NCI-H2196 (cell line): ENCODE data around the gene TTLL10.
"Not testable (repeated sequence)": the region's sequence is repeated elsewhere in the genome, so short reads cannot be mapped to it uniquely, and the experiment has no call there.

ENCODE experiments used
- DNase-seq: peaks from one replicate; lab custom pipeline; 2025; ENCODE audit not compliant: unreplicated experiment; lab: John Stamatoyannopoulos, UW

Gene TTLL10

DNA sequence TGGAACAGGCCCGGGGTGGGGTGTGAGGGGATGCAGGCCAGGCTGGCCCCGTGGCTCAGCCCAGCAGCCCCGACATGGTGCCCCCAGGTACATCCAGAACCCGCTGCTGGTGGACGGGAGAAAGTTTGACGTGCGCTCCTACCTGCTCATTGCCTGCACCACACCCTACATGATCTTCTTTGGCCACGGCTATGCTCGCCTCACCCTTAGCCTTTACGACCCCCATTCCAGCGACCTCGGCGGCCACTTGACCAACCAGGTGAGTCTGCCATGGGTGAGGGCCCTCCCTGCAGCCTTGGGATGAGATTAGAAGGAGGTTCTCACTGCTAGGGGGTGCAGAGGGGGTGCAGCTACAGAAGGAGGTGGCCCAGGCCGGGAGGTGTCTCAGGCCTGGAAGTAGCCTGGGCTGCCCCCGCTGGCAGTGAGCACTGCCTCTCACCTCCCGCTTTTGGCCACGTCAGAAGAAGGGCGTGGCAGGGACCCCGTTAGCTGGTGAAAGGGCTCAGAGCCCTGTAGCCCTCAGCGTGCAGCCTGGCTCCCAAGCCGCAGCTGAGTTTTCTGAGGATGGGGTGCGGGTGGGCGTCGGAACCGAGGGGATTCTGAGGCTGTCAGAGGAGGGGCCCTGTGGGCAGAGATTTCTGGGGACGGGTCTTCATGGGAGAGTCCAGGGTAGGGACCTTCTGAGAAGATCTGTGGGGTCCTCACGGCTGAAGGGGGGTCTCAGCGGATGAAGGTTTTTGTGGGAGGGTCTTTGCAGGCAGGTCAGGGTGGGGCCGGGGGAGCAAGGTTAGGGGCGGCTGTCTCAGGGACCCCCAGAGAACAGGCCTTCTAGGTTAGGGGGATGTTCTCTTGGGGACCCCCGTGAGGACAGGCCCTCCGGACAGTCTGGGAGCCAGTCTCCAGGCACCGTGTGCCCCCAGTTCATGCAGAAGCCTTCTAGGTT, 10.4 kb downstream of the TTLL10 start:
- DNase-seq, result no peak

DNA sequence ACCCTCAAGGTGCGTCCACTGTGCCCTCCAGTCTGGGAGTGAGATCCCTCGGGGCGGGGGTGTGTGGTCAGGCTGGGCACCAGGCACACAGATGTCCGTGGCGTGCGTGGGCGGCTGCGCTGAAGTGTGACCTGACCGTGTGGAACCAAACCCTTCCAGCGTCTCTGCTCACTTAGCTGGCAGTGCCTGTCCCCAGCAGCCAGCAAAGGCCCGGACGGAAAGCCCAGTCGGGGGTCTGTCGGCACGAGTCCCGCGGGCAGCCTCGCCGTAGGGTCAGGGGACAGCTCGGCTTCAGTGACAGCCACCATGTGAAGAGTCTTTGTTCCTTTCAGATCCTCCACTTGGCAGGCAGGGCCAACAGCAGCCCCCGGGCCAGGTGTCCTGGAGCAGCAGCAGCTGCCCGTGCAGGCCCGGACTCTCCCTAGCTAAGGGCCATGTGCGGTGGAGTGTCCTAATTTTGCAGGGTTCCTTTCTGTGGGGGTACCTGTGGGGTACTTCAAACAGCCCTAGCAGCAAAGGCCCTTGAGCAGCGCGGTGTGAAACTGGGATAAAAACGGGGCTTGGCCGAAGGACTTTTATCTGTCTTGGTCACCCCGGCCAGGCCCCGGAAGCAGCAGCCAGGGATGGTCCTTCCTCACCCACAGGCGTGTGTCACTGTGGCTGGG, 11.6 kb downstream of the TTLL10 start:
- DNase-seq, result no peak

DNA sequence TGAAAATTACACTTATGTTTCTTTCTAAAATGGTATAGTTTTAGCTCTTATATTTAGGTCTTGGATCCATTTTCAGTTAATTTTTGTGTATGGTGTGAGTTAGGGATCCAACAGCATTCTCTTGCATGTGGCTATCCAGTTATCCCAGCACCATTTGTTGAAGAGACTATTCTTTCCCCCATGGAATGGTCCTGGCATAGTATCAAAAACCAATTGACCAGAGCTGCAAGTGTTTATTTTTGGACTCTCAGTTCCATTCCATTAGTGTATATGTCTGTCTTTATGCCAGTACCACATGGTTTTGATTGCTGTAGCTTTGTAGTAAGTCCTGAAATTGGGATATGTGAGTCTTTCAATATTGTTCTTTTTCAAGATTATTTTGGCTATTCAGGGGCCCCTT, 14.3 kb downstream of the TTLL10 start:
- no peak for DNase-seq

DNA sequence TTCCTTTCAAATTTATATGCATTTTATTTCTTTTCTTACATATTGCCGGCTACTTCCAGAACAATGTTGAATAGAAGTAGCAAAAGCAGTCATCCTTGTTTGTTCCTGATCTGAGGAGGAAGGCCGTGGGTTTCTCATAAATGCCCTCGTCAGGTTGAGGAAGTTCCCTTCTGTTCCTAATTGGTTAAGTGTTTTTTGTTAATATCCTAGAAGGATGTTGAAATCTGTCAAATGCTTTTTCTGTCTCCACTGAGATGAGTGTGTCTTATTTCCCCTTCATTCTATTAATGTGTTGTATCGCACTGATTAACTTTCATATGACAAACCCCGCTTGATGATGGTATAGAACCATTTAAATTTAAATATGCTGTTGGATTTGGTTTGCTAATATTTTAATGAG, 15.4 kb downstream of the TTLL10 start:
- no peak for DNase-seq

DNA sequence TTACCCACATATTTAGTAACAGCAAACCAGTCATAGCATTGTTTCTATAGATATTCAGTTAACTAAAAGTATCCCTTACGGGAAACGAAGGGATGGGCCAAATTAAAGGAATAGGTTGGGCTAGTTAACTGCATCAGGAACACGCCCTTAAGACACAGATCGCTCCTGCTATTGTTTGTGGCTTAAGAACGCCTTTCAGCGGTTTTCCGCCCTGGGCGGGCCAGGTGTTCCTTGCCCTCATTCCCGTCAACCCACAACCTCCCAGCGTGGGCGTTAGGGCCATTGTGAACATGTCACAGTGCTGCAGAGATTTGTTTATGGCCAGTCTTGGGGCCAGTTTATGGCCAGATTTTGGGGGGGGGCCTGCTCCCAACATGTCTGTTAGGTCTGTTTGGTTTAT, 18.1 kb downstream of the TTLL10 start:
- no peak for DNase-seq

DNA sequence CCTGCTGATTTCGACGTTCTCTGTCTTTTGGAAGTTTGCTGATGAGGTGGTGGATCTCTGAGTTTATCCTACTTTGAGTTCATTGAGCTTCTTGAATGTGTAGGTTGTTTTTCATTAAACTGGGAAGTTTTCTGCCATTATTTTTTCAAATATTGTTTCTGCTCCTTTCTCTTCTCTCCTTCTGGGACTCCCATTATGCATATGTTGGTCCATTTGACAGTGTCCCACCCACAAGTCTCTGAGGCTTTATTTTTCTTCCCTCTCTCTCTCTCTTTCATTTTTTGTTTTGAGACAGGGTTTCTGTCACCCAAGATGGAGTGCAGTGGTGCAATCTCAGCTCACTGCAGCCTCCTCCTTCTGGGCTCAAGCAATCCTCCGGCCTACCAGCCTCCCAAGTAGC, 21.0 kb downstream of the TTLL10 start:
- no peak for DNase-seq

DNA sequence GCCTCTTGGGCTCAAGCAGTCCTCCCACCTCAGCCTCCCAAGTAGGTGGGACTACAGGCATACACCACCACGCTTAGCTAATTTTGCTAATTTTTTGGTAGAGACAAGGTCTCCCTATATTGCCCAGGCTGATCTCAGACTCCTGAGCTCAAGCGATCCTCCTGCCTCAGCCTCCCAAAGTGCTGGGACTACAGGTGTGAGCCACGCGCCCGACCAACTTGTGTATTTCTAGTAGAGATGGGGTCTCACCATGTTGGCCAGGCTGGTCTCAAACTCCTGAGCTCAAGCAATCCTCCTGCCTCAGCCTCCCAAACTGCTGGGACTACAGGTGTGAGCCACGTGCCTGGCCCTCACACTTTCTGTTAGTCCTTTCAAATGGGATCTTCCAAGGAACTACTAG, 22.0 kb downstream of the TTLL10 start:
- DNase-seq, result not testable (repeated sequence)

DNA sequence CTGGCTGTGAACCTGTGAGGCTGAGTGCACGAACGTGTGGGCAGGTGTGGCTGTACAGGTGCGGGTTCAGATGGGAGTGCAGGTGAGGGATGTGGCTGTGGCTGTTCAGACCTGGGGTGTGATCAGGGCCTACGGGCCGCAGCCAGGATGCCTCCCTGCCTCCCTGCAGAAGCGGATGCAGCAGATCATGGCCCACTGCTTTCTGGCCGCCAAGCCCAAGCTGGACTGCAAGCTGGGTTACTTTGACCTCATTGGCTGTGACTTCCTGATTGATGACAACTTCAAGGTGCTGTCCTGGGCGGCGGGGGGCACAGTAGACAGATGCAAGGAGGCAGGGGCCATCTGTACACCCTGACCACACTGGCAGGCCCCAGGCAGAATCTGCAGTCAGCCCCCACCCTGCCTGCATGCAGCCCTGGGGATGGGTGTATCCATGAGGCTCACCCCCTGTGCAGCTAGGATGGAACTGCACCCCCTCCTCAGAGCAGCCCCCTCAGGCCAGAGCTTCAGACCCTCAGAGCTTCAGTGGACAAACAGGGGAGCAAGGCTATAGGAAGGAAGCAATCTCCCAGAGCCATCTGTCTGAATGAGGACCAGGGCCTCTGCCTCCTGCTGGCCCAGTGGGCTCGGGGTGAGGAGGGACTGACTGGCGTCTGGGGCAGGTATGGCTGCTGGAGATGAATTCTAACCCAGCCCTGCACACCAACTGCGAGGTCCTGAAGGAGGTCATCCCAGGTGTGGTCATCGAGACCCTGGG, 22.9 kb downstream of the TTLL10 start:
- DNase-seq, result no peak

DNA sequence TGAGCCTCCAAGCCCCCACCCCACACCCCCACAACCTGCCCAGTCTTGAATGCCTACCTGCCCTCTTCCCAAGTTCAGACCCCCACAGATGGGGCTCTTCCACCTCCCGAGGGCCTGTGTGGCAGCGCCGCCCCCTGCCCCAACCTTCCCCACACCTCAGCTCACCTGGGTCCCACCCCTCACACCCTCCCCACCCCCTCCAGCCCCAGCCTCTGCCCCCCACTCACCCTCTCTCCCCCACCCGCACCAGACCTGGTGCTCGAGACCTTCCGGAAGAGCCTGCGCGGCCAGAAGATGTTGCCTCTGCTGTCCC, 23.5 kb downstream of the TTLL10 start:
- DNase-seq, result no peak

DNA sequence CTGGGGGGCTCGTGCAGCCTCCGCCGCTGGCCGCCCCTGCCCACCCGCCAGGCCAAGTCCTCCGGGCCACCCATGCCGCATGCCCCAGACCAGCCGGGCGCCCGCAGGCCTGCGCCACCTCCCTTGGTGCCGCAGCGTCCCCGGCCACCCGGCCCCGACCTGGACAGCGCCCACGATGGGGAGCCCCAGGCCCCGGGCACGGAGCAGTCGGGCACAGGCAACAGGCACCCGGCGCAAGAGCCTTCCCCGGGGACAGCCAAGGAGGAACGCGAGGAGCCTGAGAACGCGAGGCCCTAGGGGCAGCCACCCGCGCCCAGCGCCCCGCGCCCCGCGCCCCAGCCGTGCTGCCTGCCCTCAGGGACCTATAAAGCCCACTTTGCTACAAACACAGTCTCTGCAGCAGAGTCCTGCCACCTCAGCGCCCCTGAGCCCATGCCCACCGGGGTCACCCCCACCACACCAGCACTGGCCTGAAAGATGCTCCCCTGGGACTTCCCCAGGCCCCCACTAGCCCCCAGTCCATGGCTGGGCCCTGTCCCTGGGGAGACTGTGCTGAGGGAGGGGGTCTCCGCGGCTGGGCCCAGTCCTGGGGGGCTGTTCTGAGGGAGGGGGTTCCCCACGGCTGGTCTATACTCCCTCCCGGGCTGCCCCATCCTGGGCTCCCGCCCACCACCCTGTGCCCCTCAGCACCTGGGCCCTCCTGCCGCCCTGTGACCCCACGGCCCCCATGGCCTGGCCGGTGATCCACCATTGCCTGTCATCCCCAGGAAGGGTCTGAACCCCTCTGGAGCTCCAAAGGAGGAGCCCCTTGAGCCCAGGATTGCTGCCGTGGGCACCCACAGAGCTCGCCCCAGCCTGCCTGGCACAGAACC, 24.1 kb downstream of the TTLL10 start:
- DNase-seq, result no peak

DNA sequence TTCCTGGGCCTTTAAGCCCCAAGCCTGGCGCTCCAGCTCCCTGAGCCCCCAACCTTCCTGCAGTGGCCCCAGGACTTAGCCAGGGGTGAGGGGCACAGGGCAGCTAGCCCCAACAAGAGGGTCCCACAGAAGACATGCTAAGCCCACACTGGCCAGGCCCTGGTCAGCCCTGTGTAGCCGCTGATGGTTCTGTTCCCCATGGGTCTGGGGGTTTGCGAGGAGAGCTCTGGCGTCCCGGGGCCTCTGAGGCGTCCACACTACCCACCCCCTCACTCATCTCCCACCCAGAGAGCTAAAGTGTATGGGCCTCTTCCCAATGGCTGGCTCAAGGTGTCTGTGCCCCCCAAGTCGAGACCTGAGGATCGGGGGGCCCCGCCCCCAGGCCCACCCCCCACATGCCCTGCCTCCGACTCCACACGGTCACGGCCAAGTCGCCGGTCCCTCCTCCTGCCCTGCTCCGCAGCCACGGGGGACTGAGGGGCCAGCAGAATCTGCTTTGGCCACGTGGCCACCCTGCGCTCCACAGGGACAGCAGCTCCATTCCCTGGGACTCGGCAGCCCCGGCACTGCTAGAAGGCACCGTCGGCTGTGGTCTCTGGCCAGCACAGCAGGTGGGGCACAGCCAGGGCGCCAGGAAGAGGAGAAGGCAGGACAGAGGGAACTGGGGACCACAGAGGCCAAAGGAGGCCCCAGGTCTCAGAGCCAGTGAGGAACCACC, 24.9 kb downstream of the TTLL10 start:
- DNase-seq, result no peak

DNA sequence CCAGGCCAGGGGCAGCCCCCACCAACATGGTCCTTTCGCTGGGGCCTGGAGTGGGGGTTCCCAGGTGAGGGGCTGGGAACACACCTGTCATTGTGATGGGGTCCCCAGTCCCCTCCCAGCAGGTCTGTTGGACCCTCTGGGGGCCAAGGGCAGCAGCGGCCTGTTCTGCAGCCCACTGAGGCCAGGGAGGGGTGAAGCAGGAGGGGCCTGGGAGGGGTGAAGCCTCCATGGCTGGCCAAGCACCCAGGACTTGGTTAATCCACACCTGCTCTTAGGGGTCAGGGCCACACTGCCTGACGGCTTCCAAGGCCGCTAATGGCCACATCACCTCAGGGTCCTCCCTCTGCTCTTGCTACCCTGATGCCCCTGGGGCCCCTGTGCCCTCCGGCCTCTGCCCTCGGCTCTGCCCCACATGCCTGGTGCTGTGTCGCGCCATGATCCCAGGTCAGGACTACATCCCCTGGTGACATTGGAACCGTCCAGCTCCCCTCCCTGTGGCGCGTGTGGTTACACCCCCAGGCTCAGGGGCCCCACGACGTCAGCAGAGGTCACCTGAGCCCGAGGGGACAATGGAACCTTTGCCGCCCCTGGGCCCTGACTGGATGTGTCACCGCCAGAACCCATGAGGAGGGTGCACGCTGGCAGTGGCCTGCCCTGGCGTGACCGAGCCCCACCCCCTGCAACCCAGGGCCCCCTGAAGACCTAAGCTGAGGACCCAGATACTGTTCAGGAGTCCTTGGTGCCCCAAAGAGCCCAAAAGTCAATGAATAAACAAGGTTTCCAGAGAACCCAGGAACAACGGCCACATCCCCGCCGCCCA, 25.7 kb downstream of the TTLL10 start:
- DNase-seq, result no peak

DNA sequence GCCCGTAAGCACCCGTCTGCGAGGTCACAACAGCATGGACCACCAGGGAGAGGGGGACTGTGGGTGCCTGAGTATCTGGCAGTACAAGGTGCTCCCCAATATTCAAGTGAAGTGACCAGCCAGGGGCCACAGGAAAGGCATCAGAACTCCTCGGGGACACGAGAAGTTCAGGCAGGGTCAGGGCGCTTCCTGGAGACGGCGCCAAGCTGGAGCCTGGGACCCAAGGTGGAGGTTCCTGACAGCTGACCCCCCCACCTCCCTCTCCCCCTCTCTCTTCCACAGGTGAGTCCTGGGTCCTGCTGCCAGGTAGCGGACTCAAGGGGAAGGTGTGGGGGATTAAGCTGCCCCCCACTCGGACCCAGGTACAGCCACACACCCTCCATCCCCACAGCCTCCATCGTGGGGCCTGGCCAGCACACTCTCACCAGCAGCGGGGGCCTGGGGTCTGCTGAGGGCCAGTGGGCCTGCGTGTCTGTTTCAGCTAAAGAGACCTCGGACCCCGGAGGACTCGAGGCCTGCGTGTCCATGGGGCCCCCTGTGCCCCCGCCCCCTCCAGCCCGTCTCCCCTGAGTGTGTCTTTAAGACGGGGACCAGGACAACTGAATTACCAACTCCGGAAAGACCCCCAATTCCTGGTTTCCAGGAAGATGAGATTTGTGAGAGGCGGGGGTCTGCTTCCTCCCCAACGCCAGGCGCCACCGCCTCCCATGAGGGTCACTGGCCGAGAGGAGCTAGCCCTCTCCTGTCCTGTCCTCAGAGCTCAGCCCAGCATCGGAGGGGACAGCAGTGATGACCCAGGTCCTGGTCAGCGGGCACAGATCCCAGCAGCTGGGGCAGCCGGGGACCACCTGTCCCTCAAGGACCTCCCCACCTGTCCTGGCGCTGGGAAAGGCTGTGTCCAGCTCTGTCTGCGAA, 26.5 kb downstream of the TTLL10 start:
- DNase-seq, result no peak

DNA sequence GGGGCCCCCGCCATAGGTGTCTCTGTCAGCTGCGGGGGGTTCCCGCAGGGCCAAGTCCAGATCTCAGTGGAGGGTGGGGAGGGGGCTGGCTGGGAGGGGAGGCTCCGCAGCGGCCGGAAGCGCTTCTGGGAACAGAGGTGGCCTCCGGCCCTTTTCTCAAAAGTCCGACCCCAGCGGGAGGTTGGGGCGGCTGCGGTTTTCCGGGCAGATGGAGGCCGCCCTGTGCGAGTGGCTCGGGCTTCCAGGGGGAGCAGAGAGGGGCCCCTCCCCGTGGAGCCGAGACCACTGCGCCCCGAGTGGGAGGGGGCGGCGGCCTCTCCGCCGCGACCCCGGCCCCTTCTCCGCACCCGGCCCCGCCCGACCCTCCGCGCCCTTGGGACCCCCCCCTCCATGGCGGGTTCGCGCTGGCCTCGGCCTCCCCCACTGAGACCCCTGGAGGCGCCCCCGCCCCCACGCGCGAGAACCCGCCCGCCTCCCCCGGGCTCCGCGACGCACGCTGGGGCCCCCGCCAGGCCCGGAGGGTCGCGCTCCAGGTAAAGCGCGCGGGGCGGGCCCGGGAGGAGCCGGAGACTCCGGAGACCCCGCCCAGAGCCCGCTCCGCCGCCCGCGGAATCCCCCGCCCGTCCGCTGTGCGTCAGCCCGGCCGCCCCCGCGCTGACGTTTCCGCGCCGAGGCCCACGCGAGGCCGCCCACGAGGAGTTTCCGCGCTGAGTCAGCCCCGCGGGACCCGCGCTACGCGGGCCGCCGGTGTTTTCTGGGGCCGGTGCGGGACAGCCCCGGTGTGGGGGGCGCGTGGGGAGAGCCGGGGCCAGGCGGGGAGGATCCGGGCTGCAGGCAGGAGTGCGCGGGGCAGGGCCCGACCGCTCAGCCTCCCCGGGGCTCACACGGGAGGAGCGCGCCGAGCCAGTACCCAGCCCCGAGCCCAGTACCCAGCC, 27.5 kb downstream of the TTLL10 start:
- no peak for DNase-seq

DNA sequence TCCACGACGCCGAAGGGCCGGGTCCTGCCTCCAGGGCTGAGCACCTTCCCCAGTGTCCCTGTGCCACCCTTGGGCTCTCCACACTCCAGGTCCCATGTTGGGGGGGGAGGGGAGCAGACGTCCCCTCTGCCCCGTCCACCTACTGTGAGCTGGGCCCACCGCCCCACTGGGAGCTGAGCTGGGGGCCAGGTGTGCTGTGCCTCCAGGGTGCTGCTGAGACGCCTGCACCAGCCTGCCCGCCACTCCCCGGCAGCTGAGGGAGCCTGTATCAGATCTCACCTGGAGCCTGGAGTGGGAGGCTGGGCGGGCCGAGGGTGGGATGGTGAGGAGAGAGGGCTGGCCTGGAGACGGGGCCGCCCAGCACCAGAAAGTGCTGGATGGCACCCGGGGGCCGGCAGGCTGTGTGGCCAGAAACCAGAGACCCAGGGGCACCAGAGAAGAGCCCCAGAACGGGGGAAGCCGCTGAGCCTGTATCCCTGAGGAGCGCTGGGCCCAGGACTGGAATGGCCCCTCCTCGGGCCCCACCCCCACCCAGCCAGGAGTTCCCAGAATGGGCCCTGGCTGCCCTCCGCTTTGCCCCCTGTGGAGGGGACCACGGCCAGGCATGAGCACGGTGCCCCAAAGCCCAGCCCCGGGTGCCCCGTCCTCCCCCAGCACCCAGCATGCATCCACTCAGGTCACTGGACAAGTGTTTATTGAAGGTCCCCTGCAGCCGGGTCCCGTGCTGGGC, 29.3 kb downstream of the TTLL10 start:
- DNase-seq, result no peak

DNA sequence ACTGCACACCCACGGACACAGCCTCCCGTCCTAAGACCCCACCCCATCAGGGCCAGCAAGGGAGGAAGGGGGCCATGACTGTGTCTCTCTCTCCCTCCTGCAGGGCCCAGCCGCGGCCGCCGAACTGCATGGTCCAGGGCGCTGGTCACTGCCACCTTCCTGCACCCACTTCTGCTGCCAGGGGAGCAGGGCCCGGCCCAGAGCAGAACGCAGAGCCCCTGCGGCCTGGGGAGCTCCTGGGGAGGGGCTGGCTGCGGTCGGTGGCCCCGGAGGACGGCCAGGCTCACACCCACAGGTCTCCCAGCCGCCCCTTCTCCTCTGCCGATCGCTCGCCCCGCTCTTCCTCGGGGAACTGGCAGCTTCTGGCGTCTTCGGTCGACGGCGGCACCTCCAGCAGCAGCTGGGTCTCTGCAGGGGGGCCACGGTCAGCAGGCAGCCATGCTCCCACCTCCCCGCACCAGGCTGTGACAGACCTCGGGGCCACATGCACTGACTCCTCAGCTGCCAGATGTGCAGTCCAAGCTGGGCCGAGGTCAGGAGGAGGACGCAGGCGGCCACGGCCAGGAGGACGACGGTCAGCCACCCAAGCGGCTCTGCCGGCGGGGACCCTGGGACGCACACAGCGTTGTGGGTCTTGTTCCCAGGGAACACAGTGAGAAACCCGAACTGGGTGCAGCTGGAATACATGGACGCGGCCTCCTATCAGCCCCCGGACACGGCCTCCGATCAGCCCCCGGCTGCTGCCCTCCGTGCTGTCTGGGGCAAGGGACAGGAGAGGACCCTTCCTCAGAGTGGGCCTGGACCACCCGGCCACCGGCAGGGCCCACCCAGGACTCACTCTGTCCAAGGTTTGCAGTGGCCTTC, 30.1 kb downstream of the TTLL10 start:
- DNase-seq, result no peak
